ENCODE results near the gene FRK.
"Not testable (repeated sequence)": the region's sequence is repeated elsewhere in the genome, so short reads cannot be mapped to it uniquely, and the experiment has no call there.

Gene FRK

GRCh38 chr6:116003668-116004067 is 57.0 kb downstream of the FRK start:
- DNase-seq: no peak

GRCh38 chr6:116002756-116003155 is 57.9 kb downstream of the FRK start:
- DNase-seq: no peak

GRCh38 chr6:115999235-115999634 is 61.5 kb downstream of the FRK start:
- DNase-seq: no peak

GRCh38 chr6:115997990-115998585 is 62.6 kb downstream of the FRK start:
- no peak for DNase-seq

GRCh38 chr6:115986026-115986425 is 74.7 kb downstream of the FRK start:
- DNase-seq: no peak

GRCh38 chr6:115984809-115985208 is 75.9 kb downstream of the FRK start:
- no peak for DNase-seq

GRCh38 chr6:115983998-115984397 is 76.7 kb downstream of the FRK start:
- DNase-seq: no peak

GRCh38 chr6:115982453-115982852 is 78.2 kb downstream of the FRK start:
- DNase-seq: no peak

GRCh38 chr6:115977220-115977619 is 83.5 kb downstream of the FRK start:
- no peak for DNase-seq

- DNase-seq: no peak
Measured at GRCh38 chr6:115976321-115976870, 84.3 kb downstream of the FRK start.

GRCh38 chr6:115972679-115973078 is 88.0 kb downstream of the FRK start:
- DNase-seq: no peak

- no peak for DNase-seq
Measured at GRCh38 chr6:115971785-115972184, 88.9 kb downstream of the FRK start.

- no peak for DNase-seq
Measured at GRCh38 chr6:115969930-115970273, 90.8 kb downstream of the FRK start.

- no peak for DNase-seq
Measured at GRCh38 chr6:115969207-115969929, 91.3 kb downstream of the FRK start.

GRCh38 chr6:115960286-115960685 is 100.4 kb downstream of the FRK start:
- DNase-seq: not testable (repeated sequence)

- DNase-seq: no peak
Measured at GRCh38 chr6:115958958-115959357, 101.7 kb downstream of the FRK start.

- no peak for DNase-seq
Measured at GRCh38 chr6:115954740-115955139, 106.0 kb downstream of the FRK start.

- DNase-seq: no peak
Measured at GRCh38 chr6:115948751-115949150, 111.9 kb downstream of the FRK start.

GRCh38 chr6:115947966-115948541 is 112.6 kb downstream of the FRK start:
- no peak for DNase-seq

GRCh38 chr6:115945812-115946211 is 114.9 kb downstream of the FRK start:
- no peak for DNase-seq

GRCh38 chr6:115945306-115945705 is 115.4 kb downstream of the FRK start:
- DNase-seq: no peak

GRCh38 chr6:115944829-115945228 is 115.9 kb downstream of the FRK start:
- not testable (repeated sequence) for DNase-seq

- not testable (repeated sequence) for DNase-seq
Measured at GRCh38 chr6:115937502-115937901, 123.2 kb downstream of the FRK start.

- no peak for DNase-seq
Measured at GRCh38 chr6:115935361-115935760, 125.3 kb downstream of the FRK start.
